Measurements from ENCODE around the gene SMCO2.

SMCO2 gene

GRCh38 chr12:27499377-27499776 lies 52.8 kb downstream of the SMCO2 start:
- DNase-seq (ENCODE audit: low read depth), result no peak

GRCh38 chr12:27500546-27500945 lies 54.0 kb downstream of the SMCO2 start:
- no peak for DNase-seq (ENCODE audit: low read depth)

GRCh38 chr12:27502021-27502435 lies 55.5 kb downstream of the SMCO2 start:
- no peak for DNase-seq (ENCODE audit: low read depth)

- DNase-seq (ENCODE audit: low read depth), result peak; percentile 10
These were observed 58.0 kb downstream of the SMCO2 start for GRCh38 chr12:27504507-27504906.

- DNase-seq (ENCODE audit: low read depth), result peak; percentile 60
These were observed 58.6 kb downstream of the SMCO2 start for GRCh38 chr12:27505109-27505508.

- no peak for DNase-seq (ENCODE audit: low read depth)
These were observed 59.2 kb downstream of the SMCO2 start for GRCh38 chr12:27505761-27506160.

GRCh38 chr12:27506645-27507189 lies 60.2 kb downstream of the SMCO2 start:
- no peak for DNase-seq (ENCODE audit: low read depth)

- no peak for DNase-seq (ENCODE audit: low read depth)
These were observed 62.3 kb downstream of the SMCO2 start for GRCh38 chr12:27508736-27509431.

GRCh38 chr12:27511031-27511722 lies 64.6 kb downstream of the SMCO2 start:
- no peak for DNase-seq (ENCODE audit: low read depth)

- DNase-seq (ENCODE audit: low read depth), result no peak
These were observed 65.1 kb downstream of the SMCO2 start for GRCh38 chr12:27511723-27512045.

GRCh38 chr12:27513155-27513824 lies 66.8 kb downstream of the SMCO2 start:
- no peak for DNase-seq (ENCODE audit: low read depth)

- no peak for DNase-seq (ENCODE audit: low read depth)
These were observed 69.1 kb downstream of the SMCO2 start for GRCh38 chr12:27515671-27516070.

GRCh38 chr12:27516625-27517024 lies 70.1 kb downstream of the SMCO2 start:
- no peak for DNase-seq (ENCODE audit: low read depth)

GRCh38 chr12:27517546-27517945 lies 71.0 kb downstream of the SMCO2 start:
- no peak for DNase-seq (ENCODE audit: low read depth)

GRCh38 chr12:27517961-27518665 lies 71.6 kb downstream of the SMCO2 start:
- no peak for DNase-seq (ENCODE audit: low read depth)

GRCh38 chr12:27521066-27521465 lies 74.5 kb downstream of the SMCO2 start:
- no peak for DNase-seq (ENCODE audit: low read depth)

- no peak for DNase-seq (ENCODE audit: low read depth)
These were observed 75.4 kb downstream of the SMCO2 start for GRCh38 chr12:27521981-27522380.

- no peak for DNase-seq (ENCODE audit: low read depth)
These were observed 76.7 kb downstream of the SMCO2 start for GRCh38 chr12:27523305-27523641.

GRCh38 chr12:27523642-27524493 lies 77.3 kb downstream of the SMCO2 start, which contains the start of gene PPFIBP1:
Gene PPFIBP1, plus strand, starts transcription at chr12:27524206. Its CDS starts 109,191 bp downstream, at chr12:27633397.
- peak; percentile 97 for DNase-seq (ENCODE audit: low read depth)

- no peak for DNase-seq (ENCODE audit: low read depth)
These were observed 77.9 kb downstream of the SMCO2 start for GRCh38 chr12:27524494-27524835.
